Lower leg skin (tissue), 4 donors: ENCODE data around the gene NARS2. TPM values are rescaled to one million over a fixed set of nuclear protein-coding genes. Genes with fewer than 3 reads are reported as not detected.
"Not testable (repeated sequence)": the region's sequence is repeated elsewhere in the genome, so short reads cannot be mapped to it uniquely, and the experiment has no call there.

ENCODE experiments used
- DNase-seq, 2 donors: peaks; one replicate each; pipeline ENCODE4 v3.0.0-alpha.2; 2019; ENCODE audit warnings: low spot score in 2 of 2
- H3K4me3 ChIP-seq: fragments of 200-600 bp; sonication (generic); 2 replicates; pipeline ENCODE4 v1.5.1; 2017; ENCODE audit warnings: mild to moderate bottlenecking, low read depth; ENCODE audit not compliant: poor library complexity, severe bottlenecking
- CTCF ChIP-seq, 3 donors: fragments of 450-650 bp; IDR thresholded peaks; one replicate each; pipeline ENCODE4 v1.5.1; 2016; ENCODE audit warnings: antibody characterized with exemption in 3 of 3, mild to moderate bottlenecking in 3 of 3, moderate library complexity in 2 of 3
- POLR2A ChIP-seq, 2 donors: fragments of 450-650 bp; IDR thresholded peaks; one replicate each; pipeline ENCODE4 v1.6.1; 2016 to 2017; ENCODE audit warnings: antibody characterized with exemption in 2 of 2, mild to moderate bottlenecking in 1 of 2, moderate library complexity in 1 of 2
- WGBS, 2 donors: methylation state at CpG; one replicate each; pipeline ENCODE4 v1.1.5; 2018; 5-methylcytosine and 5-hydroxymethylcytosine counted together
- intact Hi-C: fragments of 100-400 bp; cut with DNase I; formaldehyde crosslinking; loops from one replicate; pipeline ENCODE4 v1.15.0; 2023; ENCODE audit warnings: low total_unique reads
- total RNA-seq, 4 donors: library from RNA; depleted of rRNA; stranded (reverse); fragments of >200 nt; gene quantifications; one replicate each; pipeline ENCODE4 v1.1.0, GENCODE V29; 2016

The NARS2 gene
- total RNA-seq, 4 donors from 2014 or later, result 11.2 to 15.7 (median 14.0) TPM

- TF ChIP-seq CTCF (IDR thresholded peaks at IDR 0.05) (no peak), POLR2A (IDR thresholded peaks at IDR 0.05) (no peak)
- no peak overlapping the region for H3K4me3 ChIP-seq
- no peak for DNase-seq
- intact Hi-C loops, result no loop called here
- 82 to 88% methylated on average over 4 of the region's 4 CpGs for WGBS, 2 donors
These were observed 2.3 kb downstream of the NARS2 start for GRCh38 chr11:78572394-78572793.

GRCh38 chr11:78570031-78570430, 4.6 kb downstream of the NARS2 start:
- DNase-seq, result no peak
- no peak overlapping the region for H3K4me3 ChIP-seq
- intact Hi-C loops, result no loop called here
- 93% methylated on average over 6 of the region's 6 CpGs for WGBS, 2 donors
- TF ChIP-seq POLR2A (IDR thresholded peaks at IDR 0.05) (no peak), CTCF (IDR thresholded peaks at IDR 0.05) (no peak)

- intact Hi-C loops, result loop anchor here (10.0 kb wide), 2 partner anchors 152 to 342 kb away; partner anchors contain the start of gene GAB2
- 63 to 74% methylated on average over 8 of the region's 8 CpGs for WGBS, 2 donors
These were observed 7.5 kb downstream of the NARS2 start for GRCh38 chr11:78567209-78567608.

GRCh38 chr11:78564490-78565467, 9.9 kb downstream of the NARS2 start:
- WGBS, 2 donors, result 42 to 53% methylated on average over 1 of the region's 1 CpG
- no peak overlapping the region for H3K4me3 ChIP-seq
- intact Hi-C loops, result loop anchor here (10.0 kb wide), 2 partner anchors 150 to 340 kb away; partner anchors contain the start of gene GAB2
- DNase-seq, result peak in 1 of 2 donors; percentile 57
- TF ChIP-seq CTCF (IDR thresholded peaks at IDR 0.05), result peak in 1 of 3 donors; percentile 45
- no peak for TF ChIP-seq POLR2A (IDR thresholded peaks at IDR 0.05)

More at GRCh38 chr11:78567209-78567608, 7.5 kb downstream of the NARS2 start:
- TF ChIP-seq POLR2A (IDR thresholded peaks at IDR 0.05) (no peak), CTCF (IDR thresholded peaks at IDR 0.05) (no peak)
- no peak for DNase-seq
- H3K4me3 ChIP-seq, result no peak overlapping the region

- 83 to 85% methylated on average over 4 of the region's 4 CpGs for WGBS, 2 donors
- intact Hi-C loops, result loop anchor here (10.0 kb wide), 2 partner anchors 149 to 339 kb away; partner anchors contain the start of gene GAB2
- not testable (repeated sequence) for H3K4me3 ChIP-seq, DNase-seq
These were observed 10.6 kb downstream of the NARS2 start for GRCh38 chr11:78564037-78564436.

- not testable (repeated sequence) for H3K4me3 ChIP-seq, DNase-seq
- 89 to 90% methylated on average over 12 of the region's 12 CpGs for WGBS, 2 donors
- intact Hi-C loops, result loop anchor here (10.0 kb wide), 2 partner anchors 148 to 338 kb away; partner anchors contain the start of gene GAB2
These were observed 11.6 kb downstream of the NARS2 start for GRCh38 chr11:78563090-78563489.
